Natural killer cell (primary cell): ENCODE results near the gene PTMA. TPM values are rescaled to one million over a fixed set of nuclear protein-coding genes. Genes with fewer than 3 reads are reported as not detected.

Experiments
- ATAC-seq, 3 donors: fragments of 150-1000 bp in 2 of 3; fragments of 200-7000 bp in 1 of 3; cut with Tn5 transposase; 1 replicate in 1 of 3; 2 replicates in 2 of 3; pipeline ENCODE4 v1.10.0; 2021; ENCODE audit warnings: mild to moderate bottlenecking in 2 of 3, moderate library complexity in 2 of 3
- DNase-seq, 2 donors: peaks; one replicate each; pipeline versions ENCODE4 v3.0.0 to v3.0.0-alpha.2; 2013 to 2021; ENCODE audit warnings: mixed read lengths in 1 of 2
- H3K27ac ChIP-seq: one replicate; pipeline ENCODE4 v1.5.1; 2013; ENCODE audit warnings: mild to moderate bottlenecking, low read length
- H3K27me3 ChIP-seq: one replicate; pipeline ENCODE4 v1.6.1; 2013; ENCODE audit warnings: low read length; ENCODE audit not compliant: control insufficient read depth, insufficient read depth
- H3K36me3 ChIP-seq: one replicate; pipeline ENCODE4 v1.6.1; 2013; ENCODE audit warnings: low read length; ENCODE audit not compliant: control insufficient read depth, insufficient read depth
- H3K4me1 ChIP-seq: one replicate; pipeline ENCODE4 v1.6.1; 2013; ENCODE audit warnings: low read length; ENCODE audit not compliant: control insufficient read depth, insufficient read depth
- H3K4me3 ChIP-seq: one replicate; pipeline ENCODE4 v1.5.1; 2013; ENCODE audit warnings: low read length
- H3K9me3 ChIP-seq: one replicate; pipeline ENCODE4 v1.6.1; 2013; ENCODE audit warnings: low read length; ENCODE audit not compliant: control insufficient read depth, insufficient read depth
- H3K27ac Mint-ChIP-seq, 2 donors: one replicate each; pipeline ENCODE4 v1.8.0; 2022; ENCODE audit warnings: mild to moderate bottlenecking in 2 of 2, mixed read lengths in 2 of 2, moderate library complexity in 1 of 2
- H3K27me3 Mint-ChIP-seq, 2 donors: one replicate each; pipeline ENCODE4 v1.8.0; 2022; ENCODE audit warnings: low read depth in 2 of 2, mixed read lengths in 2 of 2
- H3K36me3 Mint-ChIP-seq: one replicate; pipeline ENCODE4 v1.8.0; 2022; ENCODE audit warnings: mixed read lengths
- H3K4me1 Mint-ChIP-seq, 2 donors: one replicate each; pipeline ENCODE4 v1.8.0; 2022; ENCODE audit warnings: mixed read lengths in 2 of 2
- H3K4me3 Mint-ChIP-seq: one replicate; pipeline ENCODE4 v1.8.0; 2022; ENCODE audit warnings: mild to moderate bottlenecking, moderate library complexity, mixed read lengths
- H3K9me3 Mint-ChIP-seq, 2 donors: one replicate each; pipeline ENCODE4 v1.8.0; 2022; ENCODE audit warnings: mixed read lengths in 2 of 2
- WGBS: methylation state at CpG from one replicate; pipeline ENCODE4 v1.1.7; 2013; ENCODE audit warnings: missing lambda C conversion rate; ENCODE audit not compliant: insufficient coverage; 5-methylcytosine and 5-hydroxymethylcytosine counted together
- intact Hi-C: fragments of 100-400 bp; cut with micrococcal nuclease; formaldehyde crosslinking; loops from one replicate; pipeline ENCODE4 v1.14.2; 2022
- total RNA-seq, 4 donors: library from RNA; stranded (reverse); fragments of 120-200 nt in 1 of 4; gene quantifications; one replicate each; pipeline versions ENCODE4 v1.2.3 to v1.2.4, GENCODE V29; 2013 to 2022
- TF ChIP-seq, protein P1 (sequence below): fragments of 200-600 bp; IDR thresholded peaks from one replicate; pipeline ENCODE4 v1.8.0; 2022; ENCODE audit warnings: antibody characterized with exemption

Gene PTMA
- total RNA-seq, 3 donors from 2014 or later (not counting 1 experiment from before 2014, with no cell fraction given) = 1,245 to 1,643 (median 1,314) TPM

DNA sequence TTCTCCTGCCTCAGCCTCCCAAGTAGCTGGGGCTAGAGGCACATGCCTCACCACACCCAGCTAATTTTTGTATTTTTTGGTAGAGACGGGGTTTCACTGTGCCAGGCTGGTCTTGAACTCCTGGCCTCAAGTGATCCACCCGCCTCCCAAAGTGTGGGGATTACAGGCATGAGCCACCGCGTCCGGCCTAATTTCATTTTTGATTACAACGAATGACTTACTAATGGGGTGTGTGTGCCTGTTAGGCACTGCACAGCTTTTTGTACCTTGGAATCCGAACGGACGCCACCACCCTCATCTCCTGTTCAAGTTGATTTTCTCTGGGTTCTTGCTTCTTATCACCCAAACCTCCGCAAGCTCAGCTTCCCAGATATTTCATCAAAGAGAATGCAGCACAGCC, 17.2 kb downstream of the PTMA start:
- Mint-ChIP-seq H3K4me1 (no peaks in the 10 kb centered on the region), H3K4me3 (no peak overlapping the region), H3K27ac (no peak overlapping the region), H3K9me3 (no peaks in the 10 kb centered on the region), H3K27me3 (no peaks in the 10 kb centered on the region), H3K36me3 (no peaks in the 10 kb centered on the region)
- Histone ChIP-seq H3K4me3 (no peak overlapping the region), H3K9me3 (no peaks in the 10 kb centered on the region), H3K27ac (no peak overlapping the region), H3K27me3 (no peaks in the 10 kb centered on the region), H3K36me3 (no peaks in the 10 kb centered on the region), H3K4me1 (peaks cover 8% of the 10 kb centered on the region)
- intact Hi-C loops = no loop called here
- ATAC-seq (no peak), DNase-seq (no peak)
- TF ChIP-seq, protein P1, sequence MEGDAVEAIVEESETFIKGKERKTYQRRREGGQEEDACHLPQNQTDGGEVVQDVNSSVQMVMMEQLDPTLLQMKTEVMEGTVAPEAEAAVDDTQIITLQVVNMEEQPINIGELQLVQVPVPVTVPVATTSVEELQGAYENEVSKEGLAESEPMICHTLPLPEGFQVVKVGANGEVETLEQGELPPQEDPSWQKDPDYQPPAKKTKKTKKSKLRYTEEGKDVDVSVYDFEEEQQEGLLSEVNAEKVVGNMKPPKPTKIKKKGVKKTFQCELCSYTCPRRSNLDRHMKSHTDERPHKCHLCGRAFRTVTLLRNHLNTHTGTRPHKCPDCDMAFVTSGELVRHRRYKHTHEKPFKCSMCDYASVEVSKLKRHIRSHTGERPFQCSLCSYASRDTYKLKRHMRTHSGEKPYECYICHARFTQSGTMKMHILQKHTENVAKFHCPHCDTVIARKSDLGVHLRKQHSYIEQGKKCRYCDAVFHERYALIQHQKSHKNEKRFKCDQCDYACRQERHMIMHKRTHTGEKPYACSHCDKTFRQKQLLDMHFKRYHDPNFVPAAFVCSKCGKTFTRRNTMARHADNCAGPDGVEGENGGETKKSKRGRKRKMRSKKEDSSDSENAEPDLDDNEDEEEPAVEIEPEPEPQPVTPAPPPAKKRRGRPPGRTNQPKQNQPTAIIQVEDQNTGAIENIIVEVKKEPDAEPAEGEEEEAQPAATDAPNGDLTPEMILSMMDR = no peak
- WGBS = 97% methylated on average over 10 of the region's 10 CpGs

DNA sequence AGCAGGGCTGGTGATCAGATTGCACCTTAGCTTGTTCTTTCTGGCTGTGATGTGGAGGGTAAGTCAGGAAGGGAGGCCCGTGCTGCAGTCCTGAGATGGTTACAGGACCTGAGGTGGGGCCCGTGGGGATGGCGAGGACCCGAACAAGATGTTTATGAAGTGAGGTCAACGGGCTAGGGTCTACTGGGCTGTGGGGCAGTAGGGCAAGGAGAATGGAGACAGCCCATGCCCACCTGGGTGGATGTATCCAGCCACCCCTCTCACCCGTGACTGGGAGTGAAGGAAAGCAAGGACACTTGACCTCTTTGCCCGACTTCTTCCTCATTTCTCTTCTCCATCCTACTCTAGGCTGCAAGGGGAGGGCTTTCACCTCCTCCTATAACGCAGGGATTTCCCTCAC, 18.0 kb downstream of the PTMA start:
- H3K27ac ChIP-seq = no peak overlapping the region
- no peaks in the 10 kb centered on the region for H3K27me3 ChIP-seq
- WGBS = 90% methylated on average over 8 of the region's 8 CpGs
- H3K4me3 ChIP-seq = no peak overlapping the region
- intact Hi-C loops = no loop called here
- peaks cover under 1% of the 10 kb centered on the region for H3K4me1 ChIP-seq
- TF ChIP-seq, protein P1 = no peak
- Mint-ChIP-seq H3K36me3 (no peaks in the 10 kb centered on the region), H3K4me3 (no peak overlapping the region), H3K27ac (no peak overlapping the region), H3K4me1 (no peaks in the 10 kb centered on the region), H3K9me3 (no peaks in the 10 kb centered on the region), H3K27me3 (no peaks in the 10 kb centered on the region)
- DNase-seq (no peak), ATAC-seq (no peak)
- H3K9me3 ChIP-seq = no peaks in the 10 kb centered on the region
- no peaks in the 10 kb centered on the region for H3K36me3 ChIP-seq

DNA sequence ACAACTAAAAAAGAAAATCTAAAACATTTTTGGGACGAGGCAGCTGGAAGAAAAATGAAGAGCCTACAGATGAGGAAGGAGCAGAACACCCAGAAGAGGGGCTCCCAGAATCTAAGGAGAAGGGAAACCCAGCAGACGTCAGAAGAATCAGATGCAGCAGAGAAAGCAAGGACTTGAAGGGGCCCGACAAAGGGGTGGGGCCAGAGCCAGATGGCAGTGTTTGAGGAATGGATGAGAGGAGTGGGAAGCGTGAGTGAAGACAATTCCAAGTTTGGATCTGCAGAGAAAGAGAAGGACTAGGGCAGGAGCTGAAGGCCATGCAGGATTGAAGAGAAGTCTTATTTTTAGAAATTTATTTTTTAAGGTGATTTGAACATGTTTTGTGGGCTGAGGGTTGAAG, 19.3 kb downstream of the PTMA start:
- Histone ChIP-seq H3K27me3 (no peaks in the 10 kb centered on the region), H3K4me1 (no peaks in the 10 kb centered on the region), H3K9me3 (no peaks in the 10 kb centered on the region), H3K27ac (no peak overlapping the region), H3K36me3 (peaks cover 9% of the 10 kb centered on the region), H3K4me3 (no peak overlapping the region)
- intact Hi-C loops = no loop called here
- Mint-ChIP-seq H3K27me3 (no peaks in the 10 kb centered on the region), H3K4me3 (no peak overlapping the region), H3K36me3 (no peaks in the 10 kb centered on the region), H3K27ac (no peak overlapping the region), H3K9me3 (no peaks in the 10 kb centered on the region), H3K4me1 (no peaks in the 10 kb centered on the region)
- ATAC-seq = no peak
- no peak for DNase-seq
- TF ChIP-seq, protein P1 = no peak
- 80% methylated on average over 4 of the region's 4 CpGs for WGBS

GRCh38 chr2:231732604-231733003, 24.3 kb downstream of the PTMA start:
- ATAC-seq (no peak), DNase-seq (no peak)
- Mint-ChIP-seq H3K36me3 (peaks cover 6% of the 10 kb centered on the region), H3K4me1 (no peaks in the 10 kb centered on the region), H3K9me3 (no peaks in the 10 kb centered on the region), H3K27ac (no peak overlapping the region), H3K4me3 (no peak overlapping the region), H3K27me3 (no peaks in the 10 kb centered on the region)
- H3K4me1 ChIP-seq = no peaks in the 10 kb centered on the region
- TF ChIP-seq, protein P1 = no peak
- intact Hi-C loops = no loop called here
- H3K4me3 ChIP-seq = no peak overlapping the region
- 96% methylated on average over 3 of the region's 4 CpGs for WGBS
- no peaks in the 10 kb centered on the region for H3K27me3 ChIP-seq
- no peak overlapping the region for H3K27ac ChIP-seq
- H3K9me3 ChIP-seq = no peaks in the 10 kb centered on the region
- peaks cover 27% of the 10 kb centered on the region for H3K36me3 ChIP-seq
